Measurements from ENCODE around the gene ILF2.

The ILF2 gene

GRCh38 chr1:153651771-153652170, 19.0 kb downstream of the ILF2 start:
- TF ChIP-seq SPI1 (IDR thresholded peaks at IDR 0.05; ENCODE audit: borderline replicate concordance, low read depth) = no peak
- TF ChIP-seq CTCF (IDR thresholded peaks at IDR 0.05; ENCODE audit: insufficient read depth, low read length) = no peak
- no peak for TF ChIP-seq GABPA (IDR thresholded peaks at IDR 0.05; ENCODE audit: low read depth)
- TF ChIP-seq POLR2AphosphoS5 (IDR thresholded peaks at IDR 0.05; ENCODE audit: low read depth) = no peak
- no peak for TF ChIP-seq REST (IDR thresholded peaks at IDR 0.05; ENCODE audit: insufficient replicate concordance, low read depth)
- no peaks in the 10 kb centered on the region for H3K27me3 ChIP-seq (ENCODE audit: insufficient read depth, poor library complexity, severe bottlenecking)
- H3K27ac ChIP-seq (replicated peaks) = no peak overlapping the region
- no peak for DNase-seq (ENCODE audit: low read depth in 1 of 2, low spot score in 1 of 2)
- no peak overlapping the region for H3K4me3 ChIP-seq (replicated peaks; ENCODE audit: insufficient read depth, low read length)

GRCh38 chr1:153649863-153650235, 20.9 kb downstream of the ILF2 start:
- no peaks in the 10 kb centered on the region for H3K27me3 ChIP-seq (ENCODE audit: insufficient read depth, poor library complexity, severe bottlenecking)
- H3K27ac ChIP-seq (replicated peaks) = no peak overlapping the region
- H3K4me3 ChIP-seq (replicated peaks; ENCODE audit: insufficient read depth, low read length) = no peak overlapping the region
- no peak for DNase-seq (ENCODE audit: low read depth in 1 of 2, low spot score in 1 of 2)
- TF ChIP-seq REST (IDR thresholded peaks at IDR 0.05; ENCODE audit: insufficient replicate concordance, low read depth) = no peak
- TF ChIP-seq GABPA (IDR thresholded peaks at IDR 0.05; ENCODE audit: low read depth) = no peak
- no peak for TF ChIP-seq POLR2AphosphoS5 (IDR thresholded peaks at IDR 0.05; ENCODE audit: low read depth)
- TF ChIP-seq SPI1 (IDR thresholded peaks at IDR 0.05; ENCODE audit: borderline replicate concordance, low read depth) = no peak
- TF ChIP-seq CTCF (IDR thresholded peaks at IDR 0.05; ENCODE audit: insufficient read depth, low read length) = no peak

GRCh38 chr1:153649137-153649862, 21.5 kb downstream of the ILF2 start:
- no peak for DNase-seq (ENCODE audit: low read depth in 1 of 2, low spot score in 1 of 2)
- Histone ChIP-seq H3K27ac (replicated peaks) (no peak overlapping the region), H3K4me3 (replicated peaks; ENCODE audit: insufficient read depth, low read length) (no peak overlapping the region), H3K27me3 (ENCODE audit: insufficient read depth, poor library complexity, severe bottlenecking) (no peaks in the 10 kb centered on the region)
- TF ChIP-seq POLR2AphosphoS5 (IDR thresholded peaks at IDR 0.05; ENCODE audit: low read depth) (no peak), SPI1 (IDR thresholded peaks at IDR 0.05; ENCODE audit: borderline replicate concordance, low read depth) (no peak), REST (IDR thresholded peaks at IDR 0.05; ENCODE audit: insufficient replicate concordance, low read depth) (no peak), GABPA (IDR thresholded peaks at IDR 0.05; ENCODE audit: low read depth) (no peak), CTCF (IDR thresholded peaks at IDR 0.05; ENCODE audit: insufficient read depth, low read length) (no peak)
